ENCODE data around the gene KRTAP19-5. TPM values are rescaled to one million over a fixed set of nuclear protein-coding genes. Genes with fewer than 3 reads are reported as not detected.

The KRTAP19-5 gene
- total and polyA plus RNA-seq, 2 of the 4 experiments (the other 2 are of a cell fraction) = not detected

DNA sequence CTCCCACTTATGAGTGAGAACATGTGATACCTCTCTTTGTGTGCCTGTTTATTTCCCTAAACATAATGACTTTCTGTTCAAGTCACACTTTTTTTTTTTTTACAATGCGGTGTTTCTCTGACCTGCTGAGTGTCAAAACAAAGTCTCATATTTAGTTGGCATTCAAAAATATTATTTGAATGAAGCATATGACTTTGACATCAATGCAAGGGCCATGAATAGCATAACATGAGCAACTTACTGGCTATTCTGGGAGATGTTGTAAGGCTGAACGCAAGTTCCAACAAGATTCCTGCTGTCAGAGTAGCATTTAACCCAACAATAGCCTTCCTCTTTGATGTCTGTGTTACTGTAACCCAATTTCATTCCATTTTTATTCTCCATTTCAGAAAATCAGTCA lies 19.8 kb downstream of the KRTAP19-5 start:
- Histone ChIP-seq H2AK5ac (ENCODE audit: low read depth, low read length) (no peak overlapping the region), H3K36me3 (ENCODE audit: control insufficient read depth, insufficient read depth, low read length) (no peaks in the 10 kb centered on the region), H3K4me1 (ENCODE audit: control insufficient read depth, insufficient read depth, low read length) (no peaks in the 10 kb centered on the region), H4K20me1 (ENCODE audit: insufficient read depth, low read length) (no peaks in the 10 kb centered on the region), H3K27me3 (ENCODE audit: control insufficient read depth, insufficient read depth, low read length) (no peaks in the 10 kb centered on the region), H2BK5ac (ENCODE audit: low read depth, low read length, poor library complexity, severe bottlenecking) (no peak overlapping the region), H4K5ac (ENCODE audit: low read depth, low read length) (no peak overlapping the region), H3K23ac (ENCODE audit: low read depth, low read length) (no peak overlapping the region), H2BK120ac (ENCODE audit: low read depth, low read length) (no peak overlapping the region), H4K91ac (ENCODE audit: insufficient read depth, low read depth, low read length) (no peak overlapping the region), H4K8ac (ENCODE audit: low read depth in 2 of 2, low read length in 2 of 2) (no peak overlapping the region), H3K9me3 (ENCODE audit: control insufficient read depth, insufficient read depth, low read length) (peaks cover 23% of the 10 kb centered on the region), H2AFZ (replicated peaks; ENCODE audit: low read length, poor library complexity) (no peak overlapping the region), H3K79me1 (ENCODE audit: low read depth in 1 of 2, low read length in 2 of 2) (no peaks in the 10 kb centered on the region), H3K4me2 (ENCODE audit: low read depth, low read length) (no peak overlapping the region), H2AK9ac (replicated peaks; ENCODE audit: low read depth, low read length, poor library complexity) (no peak overlapping the region), H3K56ac (ENCODE audit: extremely low read depth, insufficient read depth, low read length) (no peak overlapping the region), H3K9ac (ENCODE audit: low read depth, low read length) (no peak overlapping the region), H3K4me3 (ENCODE audit: insufficient read depth, low read depth, low read length) (no peak overlapping the region), H3K9me1 (ENCODE audit: insufficient read depth, low read length) (no peaks in the 10 kb centered on the region), H2BK15ac (ENCODE audit: low read depth, low read length) (no peak overlapping the region), H3K14ac (replicated peaks; ENCODE audit: low read depth, low read length) (no peak overlapping the region), H3K4ac (ENCODE audit: low read depth, low read length) (no peak overlapping the region), H3K27ac (ENCODE audit: insufficient read depth, low read length) (no peak overlapping the region), H3K18ac (ENCODE audit: low read depth, low read length) (no peak overlapping the region), H2BK20ac (ENCODE audit: low read depth, low read length) (no peak overlapping the region)
- ATAC-seq (ENCODE audit: low read depth) (no peak), DNase-seq (no peak)
- in situ Hi-C loops (cut with MboI; ENCODE audit: low sequenced_read_pairs) (no loop called here), intact Hi-C loops (cut with micrococcal nuclease) (no loop called here), dilution Hi-C loops (cut with HindIII; ENCODE audit: low sequenced_read_pairs, unreplicated experiment) (no loop called here)
- POLR2A ChIA-PET (ENCODE audit: unreplicated experiment) = no interaction called here
- CTCF ChIA-PET = no interaction called here
- BruUV-seq (replicated peaks) = no TSS peak
- 40% methylated on average over 1 of the region's 2 CpGs; no CpG with 5 or more reads in 1 of the 2 experiments for WGBS, 2 experiments (ENCODE audit: extremely low coverage in 2 of 2, insufficient read length in 1 of 2)
- TF ChIP-seq CHD1 (IDR thresholded peaks at IDR 0.05; ENCODE audit: low read depth, low read length) = no peak
- TF ChIP-seq FOS (IDR thresholded peaks at IDR 0.05; ENCODE audit: low read depth, low read length) = no peak
- no peak for TF ChIP-seq SMC3 (IDR thresholded peaks at IDR 0.05; ENCODE audit: low read depth, low read length)
- no peak for TF ChIP-seq RFX5 (IDR thresholded peaks at IDR 0.05; ENCODE audit: low read depth, low read length)
- no peak for TF ChIP-seq RAD21 (IDR thresholded peaks at IDR 0.05; ENCODE audit: low read length)
- no peak for TF ChIP-seq MAFK (IDR thresholded peaks at IDR 0.05; ENCODE audit: low read depth, low read length)
- no peak for TF ChIP-seq POLR2A (IDR thresholded peaks at IDR 0.05; ENCODE audit: low read depth, low read length)
- TF ChIP-seq BHLHE40 (IDR thresholded peaks at IDR 0.05; ENCODE audit: low read depth, low read length) = no peak
- no peak for TF ChIP-seq MXI1 (IDR thresholded peaks at IDR 0.05; ENCODE audit: borderline replicate concordance, low read depth, low read length)
- TF ChIP-seq, protein P1, sequence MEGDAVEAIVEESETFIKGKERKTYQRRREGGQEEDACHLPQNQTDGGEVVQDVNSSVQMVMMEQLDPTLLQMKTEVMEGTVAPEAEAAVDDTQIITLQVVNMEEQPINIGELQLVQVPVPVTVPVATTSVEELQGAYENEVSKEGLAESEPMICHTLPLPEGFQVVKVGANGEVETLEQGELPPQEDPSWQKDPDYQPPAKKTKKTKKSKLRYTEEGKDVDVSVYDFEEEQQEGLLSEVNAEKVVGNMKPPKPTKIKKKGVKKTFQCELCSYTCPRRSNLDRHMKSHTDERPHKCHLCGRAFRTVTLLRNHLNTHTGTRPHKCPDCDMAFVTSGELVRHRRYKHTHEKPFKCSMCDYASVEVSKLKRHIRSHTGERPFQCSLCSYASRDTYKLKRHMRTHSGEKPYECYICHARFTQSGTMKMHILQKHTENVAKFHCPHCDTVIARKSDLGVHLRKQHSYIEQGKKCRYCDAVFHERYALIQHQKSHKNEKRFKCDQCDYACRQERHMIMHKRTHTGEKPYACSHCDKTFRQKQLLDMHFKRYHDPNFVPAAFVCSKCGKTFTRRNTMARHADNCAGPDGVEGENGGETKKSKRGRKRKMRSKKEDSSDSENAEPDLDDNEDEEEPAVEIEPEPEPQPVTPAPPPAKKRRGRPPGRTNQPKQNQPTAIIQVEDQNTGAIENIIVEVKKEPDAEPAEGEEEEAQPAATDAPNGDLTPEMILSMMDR (conservative IDR thresholded peaks at IDR 0.05; ENCODE audit: low read depth, low read length) = no peak
- TF ChIP-seq CEBPB (IDR thresholded peaks at IDR 0.05; ENCODE audit: low read depth, low read length) = no peak
- no peak for TF ChIP-seq MAZ (IDR thresholded peaks at IDR 0.05; ENCODE audit: borderline replicate concordance, low read depth, low read length)
- TF ChIP-seq, protein P2, sequence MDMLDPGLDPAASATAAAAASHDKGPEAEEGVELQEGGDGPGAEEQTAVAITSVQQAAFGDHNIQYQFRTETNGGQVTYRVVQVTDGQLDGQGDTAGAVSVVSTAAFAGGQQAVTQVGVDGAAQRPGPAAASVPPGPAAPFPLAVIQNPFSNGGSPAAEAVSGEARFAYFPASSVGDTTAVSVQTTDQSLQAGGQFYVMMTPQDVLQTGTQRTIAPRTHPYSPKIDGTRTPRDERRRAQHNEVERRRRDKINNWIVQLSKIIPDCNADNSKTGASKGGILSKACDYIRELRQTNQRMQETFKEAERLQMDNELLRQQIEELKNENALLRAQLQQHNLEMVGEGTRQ (IDR thresholded peaks at IDR 0.05; ENCODE audit: low read depth, low read length) = no peak
- no peak for TF ChIP-seq RCOR1 (IDR thresholded peaks at IDR 0.05; ENCODE audit: insufficient replicate concordance, low read length)
- TF ChIP-seq NFE2L2 (IDR thresholded peaks at IDR 0.05; ENCODE audit: low read depth, low read length) = no peak

Measured in IMR-90 (cell line).